RWPE2 (cell line): ENCODE measurements around the gene TM9SF4.
A peak's percentile ranks its signal among the peaks of the same experiment; 100 is the strongest.
"Not testable (repeated sequence)": the region's sequence is repeated elsewhere in the genome, so short reads cannot be mapped to it uniquely, and the experiment has no call there.

Source experiments
- ATAC-seq: fragments of 200-7000 bp; cut with Tn5 transposase; 3 replicates; pipeline ENCODE4 v1.9.1; 2021; ENCODE audit warnings: low read depth
- DNase-seq: peaks from one replicate; pipeline ENCODE4 v3.0.0-alpha.2; 2020; ENCODE audit warnings: low spot score
- H3K27ac ChIP-seq: fragments of 450-650 bp; 2 replicates; pipeline ENCODE4 v1.5.1; 2017; ENCODE audit warnings: mild to moderate bottlenecking; ENCODE audit not compliant: poor library complexity, severe bottlenecking
- H3K27me3 ChIP-seq: fragments of 250-450 bp; sonication (Bioruptor Pico); 2 replicates; pipeline ENCODE4 v1.5.1; 2021; ENCODE audit warnings: mild to moderate bottlenecking, moderate library complexity; ENCODE audit not compliant: insufficient read depth, poor library complexity, severe bottlenecking
- H3K36me3 ChIP-seq: fragments of 250-450 bp; sonication (Bioruptor Pico); 2 replicates; pipeline ENCODE4 v1.5.1; 2020; ENCODE audit warnings: low read depth, mild to moderate bottlenecking, moderate library complexity
- H3K4me1 ChIP-seq: fragments of 250-450 bp; sonication (Bioruptor Pico); 2 replicates; pipeline ENCODE4 v1.5.1; 2021; ENCODE audit warnings: mild to moderate bottlenecking, moderate library complexity; ENCODE audit not compliant: insufficient read depth, poor library complexity, severe bottlenecking
- H3K4me3 ChIP-seq: fragments of 250-450 bp; sonication (Bioruptor Pico); 2 replicates; pipeline ENCODE4 v1.5.1; 2021; ENCODE audit warnings: mild to moderate bottlenecking, moderate library complexity; ENCODE audit not compliant: severe bottlenecking
- H3K9me3 ChIP-seq: fragments of 250-450 bp; sonication (Bioruptor Pico); 2 replicates; pipeline ENCODE4 v1.5.1; 2021; ENCODE audit warnings: mild to moderate bottlenecking, moderate library complexity; ENCODE audit not compliant: severe bottlenecking
- TF ChIP-seq, protein P1 (sequence below): fragments of 450-650 bp; IDR thresholded peaks from one replicate; pipeline ENCODE4 v1.5.1; 2017; ENCODE audit warnings: mild to moderate bottlenecking, moderate library complexity; ENCODE audit not compliant: poor library complexity, severe bottlenecking

TM9SF4 gene

DNA sequence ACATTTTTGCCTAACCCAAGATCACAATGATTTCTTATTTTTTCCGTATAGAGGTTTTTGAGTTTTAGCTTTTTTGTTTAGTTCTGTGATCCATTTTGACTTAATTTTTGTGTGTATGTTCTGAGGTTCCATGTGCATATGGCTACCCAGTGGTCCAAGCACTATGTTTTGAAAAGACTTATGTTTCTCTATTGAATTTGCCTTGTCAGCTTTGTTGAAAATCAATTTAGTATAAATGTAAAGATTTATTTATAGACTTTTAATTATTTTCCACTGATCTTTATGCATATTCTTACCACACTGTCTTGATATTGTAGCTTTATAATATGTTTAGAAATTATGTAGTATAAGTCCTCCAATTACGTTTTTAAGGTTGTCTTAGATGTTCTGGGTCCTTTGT, 10.2 kb downstream of the TM9SF4 start:
- H3K27me3 ChIP-seq = no peaks in the 10 kb centered on the region
- no peak for ATAC-seq
- H3K4me1 ChIP-seq = no peaks in the 10 kb centered on the region
- H3K4me3 ChIP-seq = no peak overlapping the region
- DNase-seq = no peak
- H3K9me3 ChIP-seq = no peaks in the 10 kb centered on the region
- H3K27ac ChIP-seq = no peak overlapping the region
- TF ChIP-seq, protein P1, sequence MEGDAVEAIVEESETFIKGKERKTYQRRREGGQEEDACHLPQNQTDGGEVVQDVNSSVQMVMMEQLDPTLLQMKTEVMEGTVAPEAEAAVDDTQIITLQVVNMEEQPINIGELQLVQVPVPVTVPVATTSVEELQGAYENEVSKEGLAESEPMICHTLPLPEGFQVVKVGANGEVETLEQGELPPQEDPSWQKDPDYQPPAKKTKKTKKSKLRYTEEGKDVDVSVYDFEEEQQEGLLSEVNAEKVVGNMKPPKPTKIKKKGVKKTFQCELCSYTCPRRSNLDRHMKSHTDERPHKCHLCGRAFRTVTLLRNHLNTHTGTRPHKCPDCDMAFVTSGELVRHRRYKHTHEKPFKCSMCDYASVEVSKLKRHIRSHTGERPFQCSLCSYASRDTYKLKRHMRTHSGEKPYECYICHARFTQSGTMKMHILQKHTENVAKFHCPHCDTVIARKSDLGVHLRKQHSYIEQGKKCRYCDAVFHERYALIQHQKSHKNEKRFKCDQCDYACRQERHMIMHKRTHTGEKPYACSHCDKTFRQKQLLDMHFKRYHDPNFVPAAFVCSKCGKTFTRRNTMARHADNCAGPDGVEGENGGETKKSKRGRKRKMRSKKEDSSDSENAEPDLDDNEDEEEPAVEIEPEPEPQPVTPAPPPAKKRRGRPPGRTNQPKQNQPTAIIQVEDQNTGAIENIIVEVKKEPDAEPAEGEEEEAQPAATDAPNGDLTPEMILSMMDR = no peak
- H3K36me3 ChIP-seq = peaks cover 55% of the 10 kb centered on the region

DNA sequence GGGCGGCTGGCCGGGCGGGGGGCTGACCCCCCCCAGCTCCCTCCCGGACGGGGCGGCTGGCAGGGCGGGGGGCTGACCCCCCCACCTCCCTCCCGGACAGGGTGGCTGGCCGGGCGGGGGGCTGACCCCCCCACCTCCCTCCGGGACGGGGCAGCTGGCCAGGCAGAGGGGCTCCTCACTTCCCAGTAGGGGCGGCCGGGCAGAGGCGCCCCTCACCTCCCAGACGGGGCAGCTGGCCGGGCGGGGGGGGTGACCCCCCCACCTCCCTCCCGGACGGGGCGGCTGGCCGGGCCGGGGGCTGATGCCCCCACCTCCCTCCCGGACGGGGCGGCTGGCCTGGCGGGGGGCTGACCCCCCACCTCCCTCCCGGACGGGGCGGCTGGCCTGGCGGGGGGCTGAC, 12.4 kb downstream of the TM9SF4 start:
- H3K27me3 ChIP-seq, H3K9me3 ChIP-seq, H3K27ac ChIP-seq, H3K4me1 ChIP-seq, H3K4me3 ChIP-seq, ATAC-seq: not testable (repeated sequence)
- peaks cover 53% of the 10 kb centered on the region for H3K36me3 ChIP-seq
- peak; percentile 43 for DNase-seq

DNA sequence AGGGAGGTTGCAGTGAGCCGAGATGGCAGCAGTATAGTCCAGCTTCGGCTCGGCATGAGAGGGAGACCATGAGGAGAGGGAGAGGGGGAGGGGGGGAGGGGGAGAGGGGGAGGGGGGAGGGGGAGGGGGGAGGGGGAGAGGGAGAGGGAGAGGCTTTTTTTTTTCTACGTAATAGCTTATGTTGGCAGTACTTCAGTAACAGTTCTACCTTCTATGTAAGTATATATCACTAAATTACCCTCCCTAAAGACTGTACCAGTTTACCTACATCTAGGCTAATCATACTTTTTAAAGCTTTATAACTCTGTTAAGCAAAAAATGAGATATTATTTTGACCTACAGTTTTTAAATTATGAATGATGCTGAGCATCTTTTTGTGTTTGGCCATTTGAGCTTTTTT, 13.6 kb downstream of the TM9SF4 start:
- Histone ChIP-seq H3K9me3 (no peaks in the 10 kb centered on the region), H3K27ac (no peak overlapping the region), H3K36me3 (peaks cover 63% of the 10 kb centered on the region), H3K27me3 (no peaks in the 10 kb centered on the region), H3K4me1 (no peaks in the 10 kb centered on the region), H3K4me3 (no peak overlapping the region)
- no peak for DNase-seq
- no peak for ATAC-seq
- TF ChIP-seq, protein P1 = no peak

DNA sequence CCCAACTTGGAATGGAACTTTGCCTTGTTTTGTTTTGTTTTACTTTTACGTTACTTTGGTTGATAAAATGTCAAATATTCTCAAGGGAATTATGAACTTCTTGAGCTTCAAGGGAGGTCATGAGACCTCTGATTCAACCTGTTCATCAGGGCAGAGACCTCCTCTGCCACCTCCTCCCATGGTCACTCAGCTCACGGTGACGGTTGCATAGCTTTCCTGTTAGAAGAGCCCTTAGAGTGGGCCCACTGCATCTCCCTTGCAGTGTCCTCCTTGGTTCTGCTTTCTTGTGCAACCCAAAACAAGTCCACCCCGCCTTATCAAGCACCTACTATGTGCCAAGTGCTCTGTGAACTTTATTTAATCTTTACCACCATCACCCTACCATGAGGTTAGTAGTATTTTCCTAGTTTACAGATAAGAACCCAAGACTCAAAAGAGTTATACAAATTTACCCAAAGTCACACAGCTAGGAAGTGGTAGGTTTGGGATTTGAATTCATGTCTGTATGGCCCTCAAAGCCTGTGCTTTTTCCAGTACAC, 15.5 kb downstream of the TM9SF4 start:
- TF ChIP-seq, protein P1 = no peak
- H3K9me3 ChIP-seq = no peaks in the 10 kb centered on the region
- no peak overlapping the region for H3K27ac ChIP-seq
- H3K27me3 ChIP-seq = no peaks in the 10 kb centered on the region
- H3K4me3 ChIP-seq = no peak overlapping the region
- H3K4me1 ChIP-seq = no peaks in the 10 kb centered on the region
- ATAC-seq = no peak
- peak; percentile 61 for DNase-seq
- H3K36me3 ChIP-seq = peaks cover 63% of the 10 kb centered on the region

DNA sequence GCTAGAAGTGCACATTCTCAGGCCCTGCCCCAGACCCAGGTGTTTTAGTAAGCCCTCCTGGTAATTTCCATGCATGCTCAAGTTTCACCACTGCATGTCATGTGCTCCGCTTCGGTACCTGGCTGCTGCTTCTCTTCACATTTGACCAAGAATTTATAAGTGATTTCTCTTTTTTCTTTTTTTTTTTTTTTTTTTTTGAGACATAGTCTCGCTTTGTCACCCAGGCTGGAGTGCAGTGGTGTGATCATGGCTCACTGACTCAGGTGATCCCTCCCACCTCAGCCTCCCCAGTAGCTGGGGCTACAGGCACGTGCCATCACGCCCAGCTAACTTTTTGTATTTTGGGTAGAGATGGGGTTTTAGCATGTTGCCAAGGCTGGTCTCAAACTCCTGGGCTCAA, 16.0 kb downstream of the TM9SF4 start:
- DNase-seq (peak; percentile 55), ATAC-seq (no peak)
- H3K36me3 ChIP-seq = peaks cover 66% of the 10 kb centered on the region
- no peaks in the 10 kb centered on the region for H3K4me1 ChIP-seq
- H3K27me3 ChIP-seq = no peaks in the 10 kb centered on the region
- no peak overlapping the region for H3K27ac ChIP-seq
- H3K4me3 ChIP-seq = no peak overlapping the region
- no peaks in the 10 kb centered on the region for H3K9me3 ChIP-seq
- TF ChIP-seq, protein P1 = no peak
